Smooth muscle cell (in vitro differentiated cells): ENCODE data around the gene NCAPD3. TPM values are rescaled to one million over a fixed set of nuclear protein-coding genes. Genes with fewer than 3 reads are reported as not detected.

ENCODE experiments used
- DNase-seq: peaks from one replicate; lab custom pipeline; 2025; ENCODE audit not compliant: unreplicated experiment; lab: John Stamatoyannopoulos, UW
- H2AFZ ChIP-seq: fragments of 200-600 bp; sonication (generic); 2 replicates; pipeline ENCODE4 v1.6.0; 2016; ENCODE audit warnings: antibody characterized with exemption, low read depth, mild to moderate bottlenecking
- H3F3A ChIP-seq: fragments of 200-600 bp; sonication (generic); 2 replicates; pipeline ENCODE4 v1.6.0; 2017; ENCODE audit warnings: antibody characterized with exemption, low read depth
- H3K27ac ChIP-seq: fragments of 200-600 bp; sonication (generic); 2 replicates; pipeline ENCODE4 v1.5.1; 2016; ENCODE audit warnings: low read depth, mild to moderate bottlenecking
- H3K27me3 ChIP-seq: fragments of 200-600 bp; sonication (generic); 2 replicates; pipeline ENCODE4 v1.6.1; 2016; ENCODE audit warnings: low read depth, mild to moderate bottlenecking
- H3K36me3 ChIP-seq: fragments of 200-600 bp; sonication (generic); 2 replicates; pipeline ENCODE4 v1.5.1; 2016; ENCODE audit warnings: low read depth
- H3K4me1 ChIP-seq: fragments of 200-600 bp; sonication (generic); 2 replicates; pipeline ENCODE4 v1.5.1; 2016; ENCODE audit warnings: low read depth
- H3K4me2 ChIP-seq: fragments of 200-600 bp; sonication (generic); 2 replicates; pipeline ENCODE4 v1.6.0; 2016; ENCODE audit warnings: mild to moderate bottlenecking
- H3K4me3 ChIP-seq: fragments of 200-600 bp; sonication (generic); 2 replicates; pipeline ENCODE4 v1.5.1; 2016; ENCODE audit warnings: mild to moderate bottlenecking
- H3K79me2 ChIP-seq: fragments of 200-600 bp; sonication (generic); 2 replicates; pipeline ENCODE4 v1.6.0; 2016; ENCODE audit warnings: low read depth, mild to moderate bottlenecking
- H3K9ac ChIP-seq: fragments of 200-600 bp; sonication (generic); 2 replicates; pipeline ENCODE4 v1.6.0; 2016; ENCODE audit warnings: low read depth
- H3K9me3 ChIP-seq: fragments of 200-600 bp; sonication (generic); replicated peaks from 2 replicates; pipeline ENCODE4 v1.5.1; 2016; ENCODE audit warnings: low read depth
- H4K20me1 ChIP-seq: fragments of 200-600 bp; sonication (generic); 2 replicates; pipeline ENCODE4 v1.6.0; 2016; ENCODE audit warnings: low read depth
- CTCF ChIP-seq: fragments of 200-600 bp; sonication (generic); IDR thresholded peaks from 2 replicates; pipeline ENCODE4 v1.5.1; 2017; ENCODE audit warnings: borderline replicate concordance, mild to moderate bottlenecking, antibody characterized with exemption; ENCODE audit not compliant: insufficient read depth, poor library complexity, severe bottlenecking
- WGBS: methylation state at CpG from one replicate; pipeline ENCODE4 v1.1.7; 2016; ENCODE audit warnings: low lambda C conversion rate; 5-methylcytosine and 5-hydroxymethylcytosine counted together
- polyA plus RNA-seq: library from polyadenylated mRNA; unstranded; fragments of >200 nt; fragmentation: Nextera tagmentation; extraction: Ambion mirVana; gene quantifications from 2 replicates; pipeline ENCODE4 v1.2.1, GENCODE V29; 2016
- total RNA-seq: library from RNA; depleted of rRNA; stranded (reverse); fragments of >200 nt; gene quantifications from 2 replicates; pipeline ENCODE4 v1.2.3, GENCODE V29; 2014

Gene NCAPD3
- total and polyA plus RNA-seq, 2 experiments from 2014 or later, result 6.6 to 11.0 TPM

- 89% methylated on average over 5 of the region's 5 CpGs for WGBS
- no peak overlapping the region for H2AFZ ChIP-seq
- no peaks in the 10 kb centered on the region for H3K79me2 ChIP-seq
- DNase-seq, result no peak
- TF ChIP-seq CTCF, result no peak
- H4K20me1 ChIP-seq, result no peaks in the 10 kb centered on the region
- no peak overlapping the region for H3K27ac ChIP-seq
- no peak overlapping the region for H3K4me2 ChIP-seq
- no peak overlapping the region for H3K9ac ChIP-seq
- H3K9me3 ChIP-seq, result no peaks in the 10 kb centered on the region
- H3F3A ChIP-seq, result no peaks in the 10 kb centered on the region
- no peaks in the 10 kb centered on the region for H3K4me1 ChIP-seq
- H3K4me3 ChIP-seq, result no peak overlapping the region
- peaks cover 30% of the 10 kb centered on the region for H3K36me3 ChIP-seq
- no peaks in the 10 kb centered on the region for H3K27me3 ChIP-seq
Observed at GRCh38 chr11:134178032-134178674, 45.6 kb downstream of the NCAPD3 start.

GRCh38 chr11:134176284-134176683 lies 47.5 kb downstream of the NCAPD3 start:
- Histone ChIP-seq H2AFZ (no peak overlapping the region), H3K9me3 (no peaks in the 10 kb centered on the region), H3K4me2 (no peak overlapping the region), H3K4me1 (no peaks in the 10 kb centered on the region), H3K27me3 (no peaks in the 10 kb centered on the region), H4K20me1 (no peaks in the 10 kb centered on the region), H3K79me2 (no peaks in the 10 kb centered on the region), H3K9ac (no peak overlapping the region), H3K27ac (no peak overlapping the region), H3K36me3 (peaks cover 30% of the 10 kb centered on the region), H3K4me3 (no peak overlapping the region), H3F3A (no peaks in the 10 kb centered on the region)
- no peak for DNase-seq
- 98% methylated on average over 13 of the region's 13 CpGs for WGBS
- no peak for TF ChIP-seq CTCF

- H4K20me1 ChIP-seq, result no peaks in the 10 kb centered on the region
- H2AFZ ChIP-seq, result no peak overlapping the region
- peaks cover 25% of the 10 kb centered on the region for H3K36me3 ChIP-seq
- TF ChIP-seq CTCF, result no peak
- no peaks in the 10 kb centered on the region for H3K9me3 ChIP-seq
- H3K4me3 ChIP-seq, result no peak overlapping the region
- no peak overlapping the region for H3K9ac ChIP-seq
- no peaks in the 10 kb centered on the region for H3F3A ChIP-seq
- no peaks in the 10 kb centered on the region for H3K27me3 ChIP-seq
- 100% methylated on average over 5 of the region's 5 CpGs for WGBS
- H3K4me1 ChIP-seq, result no peaks in the 10 kb centered on the region
- no peak for DNase-seq
- H3K79me2 ChIP-seq, result no peaks in the 10 kb centered on the region
- H3K4me2 ChIP-seq, result no peak overlapping the region
- no peak overlapping the region for H3K27ac ChIP-seq
Observed at GRCh38 chr11:134173296-134173695, 50.5 kb downstream of the NCAPD3 start.

GRCh38 chr11:134171951-134172350 lies 51.8 kb downstream of the NCAPD3 start:
- no peak overlapping the region for H2AFZ ChIP-seq
- H3K36me3 ChIP-seq, result peaks cover 12% of the 10 kb centered on the region
- no peak overlapping the region for H3K27ac ChIP-seq
- 97% methylated on average over 10 of the region's 10 CpGs for WGBS
- no peaks in the 10 kb centered on the region for H3F3A ChIP-seq
- no peaks in the 10 kb centered on the region for H3K79me2 ChIP-seq
- no peak overlapping the region for H3K4me2 ChIP-seq
- no peaks in the 10 kb centered on the region for H3K27me3 ChIP-seq
- no peaks in the 10 kb centered on the region for H3K9me3 ChIP-seq
- DNase-seq, result no peak
- no peak overlapping the region for H3K9ac ChIP-seq
- H3K4me3 ChIP-seq, result no peak overlapping the region
- no peaks in the 10 kb centered on the region for H4K20me1 ChIP-seq
- no peaks in the 10 kb centered on the region for H3K4me1 ChIP-seq
- TF ChIP-seq CTCF, result no peak
